Activated CD8-positive, alpha-beta T cell treated with anti-CD3 and anti-CD28 coated beads for 36 hours (primary cell): ENCODE measurements around the gene MPEG1. TPM values are rescaled to one million over a fixed set of nuclear protein-coding genes. Genes with fewer than 3 reads are reported as not detected.

ENCODE experiments used
- ATAC-seq: fragments of 200-7000 bp; cut with Tn5 transposase; one replicate; pipeline ENCODE4 v1.10.0; 2021; ENCODE audit warnings: mild to moderate bottlenecking, moderate library complexity
- CTCF ChIA-PET: fragments of 350-600 bp; sonication (Branson Sonifier 250); formaldehyde crosslinking; loops from one replicate; lab custom pipeline; 2021; ENCODE audit warnings: antibody characterized with exemption; lab: Charles Lee
- POLR2A ChIA-PET: fragments of 350-600 bp; sonication (Branson Sonifier 250); formaldehyde crosslinking; loops from one replicate; lab custom pipeline; 2021; ENCODE audit warnings: antibody characterized with exemption; lab: Charles Lee
- DNase-seq: peaks from one replicate; pipeline ENCODE4 v3.0.0-alpha.2; 2020
- H3K27ac Mint-ChIP-seq: one replicate; pipeline ENCODE4 v1.8.0; 2021; ENCODE audit warnings: mild to moderate bottlenecking, mixed read lengths
- H3K27me3 Mint-ChIP-seq: one replicate; pipeline ENCODE4 v1.8.0; 2021; ENCODE audit warnings: mixed read lengths
- H3K36me3 Mint-ChIP-seq: one replicate; pipeline ENCODE4 v1.8.0; 2021; ENCODE audit warnings: low read depth, mixed read lengths
- H3K4me1 Mint-ChIP-seq: one replicate; pipeline ENCODE4 v1.8.0; 2021; ENCODE audit warnings: low read depth, mixed read lengths
- H3K4me3 Mint-ChIP-seq: one replicate; pipeline ENCODE4 v1.8.0; 2021; ENCODE audit warnings: mild to moderate bottlenecking, moderate library complexity, mixed read lengths
- H3K9me3 Mint-ChIP-seq: one replicate; pipeline ENCODE4 v1.8.0; 2021; ENCODE audit warnings: mixed read lengths
- CTCF ChIP-seq: fragments of 200-600 bp; IDR thresholded peaks from one replicate; pipeline ENCODE4 v1.8.0; 2022; ENCODE audit warnings: antibody characterized with exemption, mild to moderate bottlenecking
- intact Hi-C: fragments of 100-400 bp; cut with micrococcal nuclease; formaldehyde crosslinking; loops from one replicate; pipeline ENCODE4 v1.10.0; 2022
- total RNA-seq, 2 experiments: library from RNA; stranded (reverse); gene quantifications; one replicate each; pipeline ENCODE4 v1.2.3, GENCODE V29; 2021

Gene MPEG1
- total RNA-seq, 2 experiments from 2014 or later: not detected

- H3K36me3 Mint-ChIP-seq: no peaks in the 10 kb centered on the region
- no peak overlapping the region for H3K27ac Mint-ChIP-seq
- DNase-seq (no peak), ATAC-seq (no peak)
- peaks cover 13% of the 10 kb centered on the region for H3K27me3 Mint-ChIP-seq
- POLR2A ChIA-PET: no interaction called here
- TF ChIP-seq CTCF: no peak
- H3K4me1 Mint-ChIP-seq: peaks cover 26% of the 10 kb centered on the region
- no peaks in the 10 kb centered on the region for H3K9me3 Mint-ChIP-seq
- intact Hi-C loops: no loop called here
- no peak overlapping the region for H3K4me3 Mint-ChIP-seq
- CTCF ChIA-PET: interaction anchor here (1.5 to 3.2 kb wide), 2 partner anchors 9 to 11 kb away, joined by 4 to 10 read pairs; no protein-coding TSS in a partner anchor
These were observed 505 bp downstream of the MPEG1 start for GRCh38 chr11:59212222-59212621.

- H3K36me3 Mint-ChIP-seq: no peaks in the 10 kb centered on the region
- H3K27me3 Mint-ChIP-seq: peaks cover 11% of the 10 kb centered on the region
- no peak overlapping the region for H3K4me3 Mint-ChIP-seq
- H3K27ac Mint-ChIP-seq: no peak overlapping the region
- H3K4me1 Mint-ChIP-seq: peaks cover 26% of the 10 kb centered on the region
- no peak for TF ChIP-seq CTCF
- ATAC-seq: peak; percentile 64
- H3K9me3 Mint-ChIP-seq: no peaks in the 10 kb centered on the region
- CTCF ChIA-PET: interaction anchor here (0.9 to 9.8 kb wide), 3 partner anchors 10 to 37 kb away, joined by 3 to 59 read pairs (median 16); partner anchors contain the start of gene DTX4
- DNase-seq: peak; percentile 15
- intact Hi-C loops: loop anchor here (2.0 kb wide), 1 partner anchor 38 kb away; no protein-coding TSS in a partner anchor
- POLR2A ChIA-PET: no interaction called here
These were observed 3.8 kb downstream of the MPEG1 start for GRCh38 chr11:59208956-59209355.

- DNase-seq: peak; percentile 50
- peak; percentile 84 for ATAC-seq
- Mint-ChIP-seq H3K27ac (peak overlapping the region; percentile 34), H3K4me1 (peaks cover 26% of the 10 kb centered on the region), H3K4me3 (no peak overlapping the region), H3K36me3 (no peaks in the 10 kb centered on the region), H3K9me3 (no peaks in the 10 kb centered on the region), H3K27me3 (peaks cover 11% of the 10 kb centered on the region)
- intact Hi-C loops: loop anchor here (2.0 kb wide), 1 partner anchor 37 kb away; no protein-coding TSS in a partner anchor
- CTCF ChIA-PET: interaction anchor here (0.9 to 9.8 kb wide), 2 partner anchors 9 to 21 kb away, joined by 3 to 59 read pairs; no protein-coding TSS in a partner anchor
- peak; percentile 71 for TF ChIP-seq CTCF
- POLR2A ChIA-PET: no interaction called here
These were observed 4.7 kb downstream of the MPEG1 start for GRCh38 chr11:59207988-59208451.

- Mint-ChIP-seq H3K4me1 (peaks cover 26% of the 10 kb centered on the region), H3K9me3 (no peaks in the 10 kb centered on the region), H3K27ac (no peak overlapping the region), H3K36me3 (no peaks in the 10 kb centered on the region), H3K27me3 (peaks cover 10% of the 10 kb centered on the region), H3K4me3 (no peak overlapping the region)
- no peak for ATAC-seq
- CTCF ChIA-PET: interaction anchor here (0.8 to 9.8 kb wide), 8 partner anchors 13 to 62 kb away, joined by 3 to 59 read pairs (median 8); partner anchors contain the start of gene DTX4
- peak; percentile 19 for DNase-seq
- peak; percentile 53 for TF ChIP-seq CTCF
- POLR2A ChIA-PET: interaction anchor here (0.7 kb wide), 1 partner anchor 296 kb away, joined by 3 read pairs; no protein-coding TSS in a partner anchor
- intact Hi-C loops: no loop called here
These were observed 6.1 kb downstream of the MPEG1 start for GRCh38 chr11:59206635-59207034.

GRCh38 chr11:59205648-59206047, 7.1 kb downstream of the MPEG1 start:
- Mint-ChIP-seq H3K4me1 (peaks cover 27% of the 10 kb centered on the region), H3K4me3 (no peak overlapping the region)
- intact Hi-C loops: no loop called here

More at GRCh38 chr11:59205648-59206047, 7.1 kb downstream of the MPEG1 start:
- ATAC-seq (no peak), DNase-seq (no peak)
- CTCF ChIA-PET: interaction anchor here (1.4 to 9.8 kb wide), 7 partner anchors 12 to 59 kb away, joined by 3 to 59 read pairs (median 8); partner anchors contain the start of gene DTX4
- TF ChIP-seq CTCF: no peak
- POLR2A ChIA-PET: no interaction called here
- H3K27ac Mint-ChIP-seq: no peak overlapping the region
- no peaks in the 10 kb centered on the region for H3K9me3 Mint-ChIP-seq
- peaks cover 6% of the 10 kb centered on the region for H3K27me3 Mint-ChIP-seq
- no peaks in the 10 kb centered on the region for H3K36me3 Mint-ChIP-seq
